DMS79 treated with DMSO at 0.1 percent for 48 hours (cell line): ENCODE measurements around the gene CYTIP.
A peak's percentile ranks its signal among the peaks of the same experiment; 100 is the strongest.

ENCODE experiments used
- DNase-seq: peaks from one replicate; lab custom pipeline; 2025; lab: John Stamatoyannopoulos, UW

CYTIP gene

GRCh38 chr2:157443795-157444640 lies at the start of gene CYTIP:
TSS of gene CYTIP (minus strand) at chr2:157444089. CDS start at chr2:157444020, 69 bp downstream.
- DNase-seq = no peak

- peak; percentile 56 for DNase-seq
These were observed 48.4 kb upstream of the CYTIP start for GRCh38 chr2:157492189-157492773.

DNA sequence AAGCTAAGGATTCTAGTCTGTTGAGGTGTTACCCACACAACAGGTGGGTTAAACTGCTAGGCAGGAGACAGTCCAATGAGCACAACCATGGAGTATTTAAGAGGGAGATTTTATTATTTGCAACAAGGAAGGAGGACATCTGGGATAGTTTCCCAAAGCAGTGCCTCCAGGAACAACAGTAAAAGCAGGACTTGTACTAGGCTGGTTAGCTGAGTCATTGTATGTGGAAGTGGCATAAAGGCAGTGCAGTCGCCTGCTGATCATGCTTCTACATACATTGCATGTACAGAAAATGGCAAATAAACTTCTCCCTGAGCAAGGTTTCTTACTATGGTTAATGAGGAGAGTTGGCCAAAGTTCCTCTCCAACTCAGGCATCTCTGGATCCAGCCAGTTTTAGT lies 46.1 kb upstream of the CYTIP start:
- DNase-seq = no peak

GRCh38 chr2:157488877-157489276 lies 45.0 kb upstream of the CYTIP start:
- no peak for DNase-seq

GRCh38 chr2:157487747-157488146 lies 43.9 kb upstream of the CYTIP start:
- DNase-seq = no peak

- DNase-seq = no peak
These were observed 43.4 kb upstream of the CYTIP start for GRCh38 chr2:157487271-157487610.

GRCh38 chr2:157486596-157487270 lies 42.8 kb upstream of the CYTIP start:
- no peak for DNase-seq

DNA sequence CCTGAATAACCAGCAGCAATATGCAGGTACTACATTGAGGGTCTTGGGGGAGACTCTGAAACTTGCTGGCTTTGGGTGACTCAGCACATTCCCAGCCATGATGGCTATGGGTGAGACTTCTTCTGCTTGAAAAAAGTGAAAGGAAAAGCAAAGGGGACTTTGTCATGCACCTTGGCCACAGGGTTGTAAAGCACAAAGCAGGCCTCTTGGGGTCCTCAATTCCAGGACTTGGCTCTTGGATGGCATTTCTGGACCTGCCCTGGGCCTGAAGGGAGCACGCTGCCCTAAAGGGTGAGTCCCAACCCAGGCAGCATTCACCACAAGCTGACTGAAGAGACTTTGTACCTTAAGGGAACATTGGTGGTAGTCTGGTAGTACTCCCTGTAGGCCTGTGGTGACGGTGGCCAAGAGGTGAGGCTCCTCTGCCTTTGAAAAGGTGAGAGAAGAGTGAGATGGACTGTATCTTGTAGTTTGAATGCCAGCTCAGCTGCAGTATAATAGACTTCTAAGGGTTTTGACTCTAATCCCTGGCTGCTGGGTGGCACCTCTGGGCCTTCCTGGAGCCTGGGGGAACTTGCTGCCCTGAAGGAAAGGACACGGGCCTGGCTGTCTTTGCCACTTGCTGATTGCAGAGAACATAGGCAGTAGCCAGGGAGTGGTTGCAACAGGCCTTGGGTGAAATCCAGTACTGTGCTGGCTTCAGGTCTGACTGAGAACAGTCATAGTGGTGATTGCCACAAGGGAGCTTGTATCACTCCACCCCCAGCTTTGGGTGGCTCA lies 36.5 kb upstream of the CYTIP start:
- DNase-seq = no peak

GRCh38 chr2:157479081-157480027 lies 35.5 kb upstream of the CYTIP start:
- DNase-seq = no peak

GRCh38 chr2:157477919-157478318 lies 34.0 kb upstream of the CYTIP start:
- DNase-seq = no peak

DNA sequence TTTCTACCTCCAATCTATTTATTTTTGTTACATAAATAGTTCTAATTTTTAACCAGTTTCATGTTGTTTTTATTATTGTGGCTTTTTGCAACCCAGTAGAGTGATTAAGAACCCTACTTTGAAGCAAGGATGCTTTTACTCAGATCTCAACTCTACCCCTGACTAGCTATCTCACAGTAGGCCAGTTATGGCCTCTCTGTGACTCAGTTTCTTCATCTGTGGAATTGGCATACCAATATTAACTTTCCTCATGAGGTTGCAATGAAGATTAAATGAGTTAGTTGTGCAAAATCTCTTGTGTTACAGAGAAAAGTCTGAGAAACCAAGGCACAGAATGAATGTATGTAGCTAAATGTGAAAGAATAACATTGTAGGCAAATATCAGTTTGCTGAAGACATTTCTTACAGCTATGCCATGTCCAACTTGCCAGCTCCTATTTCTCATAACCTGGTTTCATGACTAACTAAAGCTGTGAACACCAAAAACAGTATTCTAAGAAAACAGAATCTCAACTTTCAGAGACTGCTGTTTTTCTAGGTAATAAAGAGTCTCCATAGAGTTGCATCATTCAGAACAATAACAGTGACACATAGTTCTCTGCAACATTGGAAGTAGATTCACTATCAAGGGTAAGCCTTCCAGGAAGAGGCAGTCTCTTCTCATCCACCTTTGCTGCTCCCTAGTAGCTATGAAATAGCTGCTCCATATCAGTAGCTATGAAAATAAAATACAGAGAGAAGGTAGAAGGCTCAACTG lies 33.2 kb upstream of the CYTIP start:
- DNase-seq = no peak

GRCh38 chr2:157475722-157476390 lies 32.0 kb upstream of the CYTIP start:
- DNase-seq = no peak

DNA sequence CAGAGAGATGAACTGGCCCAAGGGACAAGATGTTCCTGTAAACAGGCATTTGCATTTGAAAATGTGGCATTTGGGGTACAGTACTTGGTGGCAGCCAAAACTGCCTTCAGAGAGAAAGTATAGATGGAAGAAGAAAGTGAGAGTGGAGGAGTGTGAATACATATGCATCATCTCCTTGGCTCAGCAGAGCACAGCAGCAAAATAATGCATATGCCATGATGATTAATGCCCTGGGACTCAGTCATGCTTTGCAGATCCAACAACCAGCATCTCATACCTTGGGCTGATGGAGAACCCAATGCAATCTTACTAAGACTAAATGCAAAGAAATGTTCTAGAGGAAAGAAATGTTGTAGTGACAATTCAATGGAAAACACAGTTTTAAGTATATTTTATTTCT lies 29.7 kb upstream of the CYTIP start:
- DNase-seq = no peak

- DNase-seq = no peak
These were observed 27.2 kb upstream of the CYTIP start for GRCh38 chr2:157471078-157471477.

GRCh38 chr2:157470321-157470720 lies 26.4 kb upstream of the CYTIP start:
- DNase-seq = no peak

GRCh38 chr2:157469726-157470125 lies 25.8 kb upstream of the CYTIP start:
- DNase-seq = no peak

DNA sequence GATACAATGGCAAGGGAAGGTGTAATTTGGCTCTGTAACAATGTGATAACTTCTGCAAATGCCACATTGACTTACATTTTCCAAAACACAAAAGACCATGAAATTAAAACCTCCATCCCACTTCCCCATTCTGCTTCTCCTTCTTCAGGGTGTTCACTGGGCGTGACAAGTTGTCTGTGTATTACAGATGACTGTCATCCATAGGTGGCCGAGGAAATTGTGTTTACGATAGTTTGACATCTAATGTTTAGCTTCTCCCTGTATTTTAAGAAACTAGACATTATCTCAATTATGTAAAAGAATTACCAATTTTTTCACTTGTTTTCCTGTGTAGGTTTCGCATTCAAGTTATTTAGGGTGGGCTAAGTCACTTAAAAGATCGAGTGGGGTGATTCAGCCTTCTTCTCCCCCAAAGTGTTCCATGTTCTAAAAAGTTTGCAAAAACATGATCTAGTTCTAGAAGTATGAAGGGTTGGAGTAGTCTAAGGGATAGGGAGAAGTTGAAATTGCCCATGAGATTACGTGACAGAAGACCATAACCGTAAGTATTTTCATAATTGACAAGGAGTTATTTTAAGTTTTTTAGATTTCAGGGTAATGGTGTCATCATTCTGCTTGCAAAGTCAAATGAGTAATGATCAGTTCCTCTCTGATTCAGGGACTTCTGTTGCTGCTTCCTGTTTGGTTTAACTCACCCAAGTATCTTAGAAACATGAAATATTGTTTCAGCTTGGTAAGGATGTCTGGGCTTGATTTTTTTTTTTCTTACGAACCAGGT lies 25.2 kb upstream of the CYTIP start:
- DNase-seq = no peak

DNA sequence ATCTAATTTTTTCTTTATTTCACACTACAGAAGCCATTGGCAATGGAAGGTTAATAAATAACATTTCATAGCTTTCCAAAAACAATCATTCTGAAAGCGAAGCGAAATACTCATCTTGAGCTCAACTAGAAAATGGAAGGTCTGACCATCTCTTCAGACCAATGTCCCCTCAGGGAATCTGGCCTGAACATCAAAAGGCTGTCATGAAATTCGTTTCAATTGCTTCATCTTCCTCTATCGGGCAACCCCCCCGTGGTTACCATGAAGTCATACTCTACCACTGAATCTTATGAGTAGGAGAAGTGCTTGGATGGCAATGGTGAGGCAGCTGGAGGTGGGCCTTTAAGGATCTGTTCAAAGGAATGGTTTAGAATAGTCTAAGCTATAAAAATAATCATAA lies 22.9 kb upstream of the CYTIP start:
- no peak for DNase-seq

DNA sequence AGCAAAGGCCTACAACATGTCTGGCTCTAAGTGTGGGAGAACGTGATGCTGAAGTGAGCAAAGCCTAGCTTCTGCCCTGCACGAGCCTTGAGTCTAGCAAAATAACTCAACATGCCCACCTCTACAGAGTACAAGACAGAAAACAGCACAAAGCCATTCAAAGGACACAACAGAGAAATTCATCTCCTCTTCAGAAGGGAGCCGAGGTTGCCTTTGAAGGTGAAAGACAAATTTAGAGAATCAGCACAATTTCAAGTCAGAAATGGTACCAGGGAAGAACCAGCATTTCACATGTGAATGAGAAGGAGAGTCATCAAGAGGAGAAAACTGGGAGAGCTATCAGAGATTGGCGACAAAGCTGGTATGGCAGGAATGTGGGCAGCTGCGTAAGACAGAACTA lies 21.7 kb upstream of the CYTIP start:
- DNase-seq = no peak
